CD4-positive, alpha-beta T cell (primary cell): ENCODE results near the gene TTYH3. TPM values are rescaled to one million over a fixed set of nuclear protein-coding genes. Genes with fewer than 3 reads are reported as not detected.

ENCODE experiments used
- ATAC-seq: fragments of 200-7000 bp; cut with Tn5 transposase; one replicate; pipeline ENCODE4 v1.10.0; 2022; ENCODE audit warnings: mild to moderate bottlenecking; ENCODE audit not compliant: poor library complexity
- CTCF ChIA-PET: fragments of 350-600 bp; sonication (Branson Sonifier 250); formaldehyde crosslinking; loops from one replicate; lab custom pipeline; 2021; ENCODE audit warnings: antibody characterized with exemption, inconsistent platforms; lab: Charles Lee
- POLR2A ChIA-PET: fragments of 350-600 bp; sonication (Branson Sonifier 250); formaldehyde crosslinking; loops from one replicate; lab custom pipeline; 2021; ENCODE audit warnings: antibody characterized with exemption, inconsistent platforms; lab: Charles Lee
- DNase-seq, 14 experiments: peaks; one replicate each; pipeline ENCODE4 v3.0.0-alpha.2; 2013 to 2020; ENCODE audit warnings: mixed read lengths in 2 of 14
- H3K27ac ChIP-seq, 2 donors: one replicate each; pipeline versions ENCODE4 v1.5.1 to v1.7.0; 2013; ENCODE audit warnings: low read length in 2 of 2, low read depth in 1 of 2, mild to moderate bottlenecking in 1 of 2
- H3K27me3 ChIP-seq, 2 experiments: 1 replicate in 1 of 2; 2 replicates in 1 of 2; pipeline versions ENCODE4 v1.6.1 to v1.7.0; 2013; ENCODE audit warnings: low read length in 2 of 2, control low read depth in 1 of 2, mild to moderate bottlenecking in 1 of 2, moderate library complexity in 1 of 2; ENCODE audit not compliant: insufficient read depth in 2 of 2, control insufficient read depth in 1 of 2
- H3K36me3 ChIP-seq: one replicate; pipeline ENCODE4 v1.6.1; 2013; ENCODE audit warnings: low read length, control low read depth; ENCODE audit not compliant: insufficient read depth
- H3K4me1 ChIP-seq: one replicate; pipeline ENCODE4 v1.6.1; 2013; ENCODE audit warnings: low read length, control low read depth; ENCODE audit not compliant: insufficient read depth
- H3K4me3 ChIP-seq: one replicate; pipeline ENCODE4 v1.5.1; 2013; ENCODE audit warnings: mild to moderate bottlenecking, low read length, moderate library complexity
- H3K9me3 ChIP-seq, 2 experiments: 1 replicate in 1 of 2; 2 replicates in 1 of 2; pipeline versions ENCODE4 v1.6.1 to v1.7.0; 2013; ENCODE audit warnings: low read length in 2 of 2, mild to moderate bottlenecking in 2 of 2, control low read depth in 1 of 2, moderate library complexity in 1 of 2; ENCODE audit not compliant: control insufficient read depth in 1 of 2, insufficient read depth in 1 of 2
- H3K27ac Mint-ChIP-seq: one replicate; pipeline ENCODE4 v1.8.0; 2020; ENCODE audit warnings: mixed read lengths
- H3K27me3 Mint-ChIP-seq: one replicate; pipeline ENCODE4 v1.8.0; 2021; ENCODE audit warnings: mixed read lengths
- H3K36me3 Mint-ChIP-seq: one replicate; pipeline ENCODE4 v1.8.0; 2021; ENCODE audit warnings: low read depth, mixed read lengths
- H3K4me1 Mint-ChIP-seq: one replicate; pipeline ENCODE4 v1.8.0; 2021; ENCODE audit warnings: low read depth, mixed read lengths
- H3K4me3 Mint-ChIP-seq: one replicate; pipeline ENCODE4 v1.8.0; 2020; ENCODE audit warnings: mild to moderate bottlenecking, mixed read lengths
- H3K9me3 Mint-ChIP-seq: one replicate; pipeline ENCODE4 v1.8.0; 2020; ENCODE audit warnings: mixed read lengths
- CTCF ChIP-seq: fragments of 200-600 bp; IDR thresholded peaks from one replicate; pipeline ENCODE4 v1.8.0; 2022; ENCODE audit warnings: antibody characterized with exemption, mild to moderate bottlenecking
- intact Hi-C, 2 experiments: fragments of 100-400 bp; cut with DNase I in 1 of 2; cut with micrococcal nuclease in 1 of 2; formaldehyde crosslinking; loops; one replicate each; pipeline versions ENCODE4 v1.15.1 to v1.9.0; 2023 to 2025; cut with DNase I, micrococcal nuclease
- total RNA-seq, 174 experiments: library from RNA in 2 of 174; stranded (reverse) in 2 of 174; gene quantifications; one replicate each; pipeline ENCODE4 v1.2.3 and lab custom pipeline; 2021 to 2026

The TTYH3 gene
- total RNA-seq, 2 experiments from 2014 or later, result 7.9 to 9.3 TPM

- Mint-ChIP-seq H3K36me3 (peaks cover 16% of the 10 kb centered on the region), H3K9me3 (no peaks in the 10 kb centered on the region), H3K4me3 (no peak overlapping the region), H3K27me3 (no peaks in the 10 kb centered on the region), H3K4me1 (no peaks in the 10 kb centered on the region), H3K27ac (no peak overlapping the region)
- Histone ChIP-seq H3K27ac (no peak overlapping the region), H3K36me3 (peaks cover 18% of the 10 kb centered on the region), H3K4me3 (no peak overlapping the region), H3K4me1 (no peaks in the 10 kb centered on the region), H3K9me3 (no peaks in the 10 kb centered on the region), H3K27me3 (no peaks in the 10 kb centered on the region)
- intact Hi-C loops, result no loop called here
- TF ChIP-seq CTCF, result no peak
- ChIA-PET POLR2A (no interaction called here), CTCF (no interaction called here)
- no peak for ATAC-seq
- DNase-seq, result no peak
Measured at GRCh38 chr7:2592375-2592865, 39.4 kb upstream of the TTYH3 start.

- no peak overlapping the region for H3K4me3 Mint-ChIP-seq
- H3K27ac Mint-ChIP-seq, result no peak overlapping the region
- CTCF ChIA-PET, result no interaction called here
- H3K27ac ChIP-seq, result no peak overlapping the region
- no peaks in the 10 kb centered on the region for H3K27me3 ChIP-seq
- no peak for ATAC-seq
- intact Hi-C loops, result no loop called here
- DNase-seq, result no peak
- H3K36me3 Mint-ChIP-seq, result peaks cover 21% of the 10 kb centered on the region
- no peaks in the 10 kb centered on the region for H3K4me1 Mint-ChIP-seq
- no peaks in the 10 kb centered on the region for H3K9me3 ChIP-seq
- H3K27me3 Mint-ChIP-seq, result no peaks in the 10 kb centered on the region
- H3K4me1 ChIP-seq, result no peaks in the 10 kb centered on the region
- H3K36me3 ChIP-seq, result peaks cover 18% of the 10 kb centered on the region
- no peaks in the 10 kb centered on the region for H3K9me3 Mint-ChIP-seq
- POLR2A ChIA-PET, result no interaction called here
- no peak overlapping the region for H3K4me3 ChIP-seq
- TF ChIP-seq CTCF, result no peak
Measured at GRCh38 chr7:2593036-2593727, 38.6 kb upstream of the TTYH3 start.

- Mint-ChIP-seq H3K9me3 (no peaks in the 10 kb centered on the region), H3K27me3 (no peaks in the 10 kb centered on the region), H3K4me3 (no peak overlapping the region), H3K4me1 (no peaks in the 10 kb centered on the region), H3K27ac (no peak overlapping the region), H3K36me3 (peaks cover 21% of the 10 kb centered on the region)
- Histone ChIP-seq H3K4me3 (no peak overlapping the region), H3K27me3 (no peaks in the 10 kb centered on the region), H3K4me1 (no peaks in the 10 kb centered on the region), H3K9me3 (no peaks in the 10 kb centered on the region), H3K27ac (no peak overlapping the region), H3K36me3 (peaks cover 24% of the 10 kb centered on the region)
- no peak for TF ChIP-seq CTCF
- intact Hi-C loops, result no loop called here
- ATAC-seq, result no peak
- no peak for DNase-seq
- POLR2A ChIA-PET, result no interaction called here
- CTCF ChIA-PET, result no interaction called here
Measured at GRCh38 chr7:2594599-2594998, 37.2 kb upstream of the TTYH3 start.
